ENCODE results near the gene CARD9.

The CARD9 gene

DNA sequence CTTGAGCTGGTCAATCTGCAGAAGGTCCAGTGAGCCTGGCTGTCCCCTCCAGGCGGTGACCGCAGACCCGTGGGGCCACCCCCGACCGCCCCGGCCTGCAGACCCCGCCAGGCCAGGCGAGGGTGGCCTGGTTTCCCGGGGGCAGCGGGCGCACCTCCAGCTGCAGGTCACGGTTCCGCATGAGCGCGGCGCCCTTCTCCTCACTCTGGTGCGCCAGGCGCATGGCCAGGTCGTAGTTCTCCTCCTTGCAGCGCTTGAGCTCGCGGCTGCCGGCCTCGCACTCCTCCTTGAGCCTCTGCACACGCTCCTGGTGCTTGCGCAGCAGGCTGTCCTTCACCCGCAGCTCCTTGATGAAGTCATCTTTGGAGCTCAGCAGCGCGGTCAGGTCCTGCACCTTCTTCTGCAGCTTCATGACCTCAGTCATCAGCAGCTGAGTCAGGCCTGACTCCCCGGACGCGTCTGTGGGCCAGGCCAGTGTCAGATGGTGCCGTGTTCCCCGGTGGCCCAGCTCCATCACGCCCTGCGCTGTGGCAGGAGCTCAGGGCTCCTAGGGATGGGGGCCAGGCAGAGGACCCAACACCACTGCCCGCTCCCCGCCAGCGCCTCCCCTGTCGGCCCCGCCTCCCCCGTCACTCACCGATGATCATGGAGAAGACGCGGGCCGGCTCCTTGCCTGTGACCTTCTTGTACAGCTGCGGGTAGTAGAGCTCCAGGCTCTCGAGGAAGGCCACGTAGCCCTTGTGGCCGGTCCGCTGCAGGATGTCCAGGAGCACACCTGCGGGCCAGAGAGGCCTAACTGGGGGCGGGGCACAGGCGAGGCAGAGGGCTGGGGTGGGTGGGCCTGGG, 2.6 kb downstream of the CARD9 start:
- Histone ChIP-seq H3K4me1 (ENCODE audit: insufficient read depth, low read length, severe bottlenecking) (no peaks in the 10 kb centered on the region), H3K4me3 (ENCODE audit: low read depth, low read length, poor library complexity, severe bottlenecking) (no peak overlapping the region), H3K9ac (ENCODE audit: low read length) (no peak overlapping the region), H3K36me3 (ENCODE audit: insufficient read depth, low read length) (peaks cover 21% of the 10 kb centered on the region), H3K27me3 (ENCODE audit: insufficient read depth, low read length) (peaks cover 10% of the 10 kb centered on the region; the same call in 1 of the 2 replicates), H3K9me3 (ENCODE audit: low read length) (no peaks in the 10 kb centered on the region), H3K27ac (ENCODE audit: low read depth, low read length, poor library complexity, severe bottlenecking) (no peak overlapping the region), H4K20me1 (ENCODE audit: insufficient read depth, low read length) (no peaks in the 10 kb centered on the region), H3K9me2 (ENCODE audit: low read depth, low read length) (no peaks in the 10 kb centered on the region), H2AFZ (ENCODE audit: low read length) (no peak overlapping the region), H3F3A (ENCODE audit: insufficient read depth, low read length) (no peaks in the 10 kb centered on the region), H3K79me2 (ENCODE audit: insufficient read depth, low read length) (no peaks in the 10 kb centered on the region), H3K4me2 (ENCODE audit: low read length) (no peak overlapping the region)
- TF ChIP-seq, protein P1, sequence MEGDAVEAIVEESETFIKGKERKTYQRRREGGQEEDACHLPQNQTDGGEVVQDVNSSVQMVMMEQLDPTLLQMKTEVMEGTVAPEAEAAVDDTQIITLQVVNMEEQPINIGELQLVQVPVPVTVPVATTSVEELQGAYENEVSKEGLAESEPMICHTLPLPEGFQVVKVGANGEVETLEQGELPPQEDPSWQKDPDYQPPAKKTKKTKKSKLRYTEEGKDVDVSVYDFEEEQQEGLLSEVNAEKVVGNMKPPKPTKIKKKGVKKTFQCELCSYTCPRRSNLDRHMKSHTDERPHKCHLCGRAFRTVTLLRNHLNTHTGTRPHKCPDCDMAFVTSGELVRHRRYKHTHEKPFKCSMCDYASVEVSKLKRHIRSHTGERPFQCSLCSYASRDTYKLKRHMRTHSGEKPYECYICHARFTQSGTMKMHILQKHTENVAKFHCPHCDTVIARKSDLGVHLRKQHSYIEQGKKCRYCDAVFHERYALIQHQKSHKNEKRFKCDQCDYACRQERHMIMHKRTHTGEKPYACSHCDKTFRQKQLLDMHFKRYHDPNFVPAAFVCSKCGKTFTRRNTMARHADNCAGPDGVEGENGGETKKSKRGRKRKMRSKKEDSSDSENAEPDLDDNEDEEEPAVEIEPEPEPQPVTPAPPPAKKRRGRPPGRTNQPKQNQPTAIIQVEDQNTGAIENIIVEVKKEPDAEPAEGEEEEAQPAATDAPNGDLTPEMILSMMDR (IDR thresholded peaks at IDR 0.05; ENCODE audit: low read length) = no peak

DNA sequence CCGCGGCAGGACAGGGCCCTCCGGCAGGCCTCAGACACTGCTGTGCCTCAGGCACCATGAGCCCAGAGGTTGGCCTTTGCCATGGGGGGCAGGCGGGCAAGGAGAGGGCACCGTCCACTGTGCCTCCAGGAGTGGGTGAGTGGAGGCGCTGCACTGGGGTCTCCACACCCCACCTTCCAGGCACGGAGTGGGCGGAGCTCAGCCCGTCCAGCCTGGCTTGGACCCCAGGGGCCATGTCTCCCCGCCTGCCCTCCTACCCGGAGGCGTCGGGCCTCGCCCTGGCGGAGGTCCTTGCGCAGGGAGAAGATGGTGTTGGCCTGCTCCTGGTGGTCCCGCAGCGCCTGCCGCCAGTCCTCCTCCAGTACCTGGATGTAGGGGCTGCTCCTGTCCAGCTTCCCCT, 3.4 kb downstream of the CARD9 start:
- Histone ChIP-seq H3F3A (ENCODE audit: insufficient read depth, low read length) (no peaks in the 10 kb centered on the region), H3K4me1 (ENCODE audit: insufficient read depth, low read length, severe bottlenecking) (no peaks in the 10 kb centered on the region), H3K9ac (ENCODE audit: low read length) (no peak overlapping the region), H3K4me2 (ENCODE audit: low read length) (no peak overlapping the region), H3K79me2 (ENCODE audit: insufficient read depth, low read length) (no peaks in the 10 kb centered on the region), H3K9me3 (ENCODE audit: low read length) (no peaks in the 10 kb centered on the region), H3K27ac (ENCODE audit: low read depth, low read length, poor library complexity, severe bottlenecking) (no peak overlapping the region), H2AFZ (ENCODE audit: low read length) (no peak overlapping the region), H3K4me3 (ENCODE audit: low read depth, low read length, poor library complexity, severe bottlenecking) (no peak overlapping the region), H3K27me3 (ENCODE audit: insufficient read depth, low read length) (peaks cover 10% of the 10 kb centered on the region; the same call in 1 of the 2 replicates), H3K9me2 (ENCODE audit: low read depth, low read length) (no peaks in the 10 kb centered on the region), H4K20me1 (ENCODE audit: insufficient read depth, low read length) (no peaks in the 10 kb centered on the region), H3K36me3 (ENCODE audit: insufficient read depth, low read length) (peaks cover 12% of the 10 kb centered on the region; the same call in 1 of the 2 replicates)
- TF ChIP-seq, protein P1 (IDR thresholded peaks at IDR 0.05; ENCODE audit: low read length) = no peak
- TF ChIP-seq EZH2 (IDR thresholded peaks at IDR 0.05; ENCODE audit: borderline replicate concordance, low read length) = no peak

- no peaks in the 10 kb centered on the region; the same call in 1 of the 2 replicates for H3K36me3 ChIP-seq (ENCODE audit: insufficient read depth, low read length)
- TF ChIP-seq, protein P1 (IDR thresholded peaks at IDR 0.05; ENCODE audit: low read length) = no peak
- no peak for TF ChIP-seq EZH2 (IDR thresholded peaks at IDR 0.05; ENCODE audit: borderline replicate concordance, low read length)
- no peak overlapping the region for H2AFZ ChIP-seq (ENCODE audit: low read length)
- H3K4me2 ChIP-seq (ENCODE audit: low read length) = no peak overlapping the region
- H4K20me1 ChIP-seq (ENCODE audit: insufficient read depth, low read length) = no peaks in the 10 kb centered on the region
- no peak overlapping the region for H3K4me3 ChIP-seq (ENCODE audit: low read depth, low read length, poor library complexity, severe bottlenecking)
- H3K9ac ChIP-seq (ENCODE audit: low read length) = no peak overlapping the region
- H3K27me3 ChIP-seq (ENCODE audit: insufficient read depth, low read length) = peaks cover 10% of the 10 kb centered on the region; the same call in 1 of the 2 replicates
- H3K4me1 ChIP-seq (ENCODE audit: insufficient read depth, low read length, severe bottlenecking) = peaks cover 5% of the 10 kb centered on the region
- H3F3A ChIP-seq (ENCODE audit: insufficient read depth, low read length) = no peaks in the 10 kb centered on the region
- no peaks in the 10 kb centered on the region for H3K9me2 ChIP-seq (ENCODE audit: low read depth, low read length)
- H3K27ac ChIP-seq (ENCODE audit: low read depth, low read length, poor library complexity, severe bottlenecking) = no peak overlapping the region
- no peaks in the 10 kb centered on the region for H3K79me2 ChIP-seq (ENCODE audit: insufficient read depth, low read length)
- H3K9me3 ChIP-seq (ENCODE audit: low read length) = no peaks in the 10 kb centered on the region
Measured at GRCh38 chr9:136368190-136368589, 5.3 kb downstream of the CARD9 start.

All from OCI-LY1 (cell line).